Activated CD8-positive, alpha-beta memory T cell treated with anti-CD3 and anti-CD28 coated beads, Interleukin-2, amount 50 U/mL, for 48 hours (primary cell): ENCODE measurements around the gene FAM53A.
"Not testable (repeated sequence)": the region's sequence is repeated elsewhere in the genome, so short reads cannot be mapped to it uniquely, and the experiment has no call there.

Experiments used
- DNase-seq: peaks from one replicate; pipeline ENCODE4 v3.0.0-alpha.2; 2020

Gene FAM53A

DNA sequence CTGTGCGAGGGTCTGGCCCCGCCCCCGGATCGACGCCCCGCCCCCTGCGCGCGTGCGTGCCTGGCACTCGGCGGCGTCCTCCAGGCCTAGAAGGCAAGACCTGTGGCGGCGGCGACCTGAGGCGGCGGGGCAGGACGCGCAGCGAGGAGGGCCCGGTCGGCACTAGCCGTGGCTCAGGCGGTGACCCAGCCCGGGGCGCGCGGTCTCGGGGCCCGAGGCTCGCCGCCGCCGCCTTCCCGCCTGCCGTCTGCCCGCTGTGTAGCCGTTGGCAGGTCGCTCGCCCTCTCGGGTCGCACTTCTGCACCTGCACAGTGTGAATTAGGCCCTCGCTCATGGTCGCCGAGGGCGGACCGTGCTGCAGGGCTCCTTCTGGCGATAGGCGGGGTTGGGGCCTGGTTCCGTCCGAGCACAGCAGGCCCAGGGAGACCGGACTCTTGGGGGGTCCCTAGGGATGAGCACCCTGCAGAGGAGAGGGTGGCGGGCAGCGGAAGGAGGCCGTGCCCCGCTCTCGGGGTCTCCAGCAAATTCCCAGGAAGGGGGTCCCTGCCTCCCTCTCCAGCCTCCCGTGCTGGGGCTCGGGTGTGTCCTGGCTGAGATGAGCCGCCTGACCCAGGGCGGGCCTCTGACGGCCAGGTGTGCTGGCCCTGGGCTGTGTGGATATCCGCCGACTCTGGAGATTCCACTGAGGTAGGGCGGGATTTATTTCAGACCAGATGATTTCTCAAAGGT lies 557 bp upstream of the FAM53A start:
- peak; percentile 99 for DNase-seq

DNA sequence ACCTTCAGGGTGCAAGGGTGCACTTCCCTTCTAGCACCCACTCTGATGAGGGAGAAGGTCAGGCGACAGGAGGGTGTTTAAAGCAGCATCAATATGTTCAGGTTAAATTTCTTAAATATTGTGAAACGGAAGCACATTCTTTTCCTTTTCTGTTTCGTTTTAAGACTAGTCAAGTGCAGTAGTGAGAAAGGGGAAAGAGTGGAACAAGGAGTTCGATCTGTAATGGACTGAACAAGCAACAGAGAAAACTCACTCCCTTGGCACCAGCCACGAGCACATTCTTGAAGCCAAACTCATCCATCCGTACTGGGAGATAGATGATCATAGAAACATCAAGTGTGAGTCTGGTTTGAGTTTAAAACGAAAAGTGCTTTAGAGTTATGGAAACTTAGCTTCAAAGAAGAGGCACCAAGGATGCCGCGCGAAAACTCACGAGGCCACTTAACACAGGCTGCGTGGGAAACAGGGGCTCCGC lies 815 bp downstream of the FAM53A start:
- no peak for DNase-seq

DNA sequence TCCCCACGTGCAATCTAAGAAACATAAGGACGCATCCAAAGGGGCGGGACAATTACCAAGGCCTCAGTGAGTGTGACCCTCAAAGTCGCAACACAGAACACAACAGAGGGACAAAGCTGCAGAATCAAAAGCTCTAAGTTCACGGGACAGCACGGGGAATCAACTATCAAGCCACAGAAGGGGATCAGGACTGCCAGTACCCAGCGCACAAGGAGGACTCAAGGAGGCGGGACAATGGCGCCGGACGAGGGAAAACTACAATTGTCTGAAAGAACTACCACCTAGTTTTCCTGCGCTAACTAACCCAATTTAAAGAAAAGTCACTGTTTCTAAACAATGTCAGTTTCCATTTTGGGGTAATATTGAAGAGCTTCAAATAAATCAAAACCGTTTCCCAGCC lies 1.3 kb downstream of the FAM53A start:
- no peak for DNase-seq

DNA sequence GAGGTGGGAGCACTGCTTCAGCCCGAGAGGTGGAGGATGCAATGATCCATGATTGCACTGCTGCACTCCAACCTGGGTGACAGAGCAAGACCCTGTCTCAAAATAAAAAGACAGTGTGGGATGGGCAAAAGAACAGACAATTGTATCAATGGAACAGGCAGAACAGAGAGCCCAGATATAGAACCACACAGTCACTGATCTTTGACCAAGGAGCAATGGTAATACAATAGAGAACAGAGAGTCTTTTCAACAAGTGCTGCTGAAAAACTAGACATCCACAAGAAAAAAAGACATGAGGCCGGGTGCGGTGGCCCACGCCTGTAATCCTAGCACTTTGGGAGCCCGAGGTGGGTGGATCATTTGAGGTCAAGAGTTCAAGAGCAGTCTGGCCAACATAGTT lies 5.9 kb downstream of the FAM53A start:
- no peak for DNase-seq

DNA sequence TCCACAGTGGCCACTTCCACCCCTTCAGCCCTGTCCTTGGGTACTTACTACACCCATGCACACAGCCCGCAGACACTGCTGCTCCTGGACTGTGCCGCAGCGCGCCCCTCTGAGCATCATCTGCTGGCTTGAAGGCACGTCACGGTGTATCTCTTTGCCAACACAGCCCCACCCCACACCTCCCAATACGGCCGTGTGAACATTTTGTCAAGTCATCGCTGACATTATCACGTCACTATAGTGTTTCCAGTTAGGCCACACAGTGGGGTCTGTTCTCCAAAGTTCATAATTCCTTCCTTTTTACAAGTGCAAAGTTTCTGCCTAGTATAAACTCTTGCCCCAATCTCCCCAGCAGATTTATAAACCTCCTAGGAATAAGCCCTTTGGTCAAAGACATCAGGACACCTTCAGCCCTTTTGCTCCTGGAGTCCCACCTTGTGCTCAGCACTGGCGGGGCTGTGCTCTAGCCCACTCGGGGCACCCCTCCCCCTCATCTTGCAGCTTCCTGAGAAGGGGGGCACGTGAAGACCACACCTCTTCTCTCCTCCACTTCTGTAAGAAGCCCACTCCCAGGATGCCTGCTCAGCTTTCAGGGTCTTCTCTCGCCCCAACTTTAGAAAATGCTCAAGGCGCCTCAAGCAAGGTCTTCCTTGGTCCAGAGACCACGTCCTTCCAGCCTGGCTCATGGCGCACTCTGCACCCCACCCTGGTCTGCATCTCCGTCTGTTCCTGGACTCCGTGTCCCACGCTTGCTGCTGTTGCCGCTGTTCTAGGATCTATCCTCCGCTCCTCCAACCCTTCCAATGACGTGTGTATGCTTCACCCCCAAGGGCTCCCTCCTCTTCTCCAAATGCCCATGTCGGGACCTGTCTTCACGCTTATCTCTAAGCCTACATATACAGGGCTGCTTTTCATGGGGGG lies 7.2 kb downstream of the FAM53A start:
- DNase-seq = no peak

DNA sequence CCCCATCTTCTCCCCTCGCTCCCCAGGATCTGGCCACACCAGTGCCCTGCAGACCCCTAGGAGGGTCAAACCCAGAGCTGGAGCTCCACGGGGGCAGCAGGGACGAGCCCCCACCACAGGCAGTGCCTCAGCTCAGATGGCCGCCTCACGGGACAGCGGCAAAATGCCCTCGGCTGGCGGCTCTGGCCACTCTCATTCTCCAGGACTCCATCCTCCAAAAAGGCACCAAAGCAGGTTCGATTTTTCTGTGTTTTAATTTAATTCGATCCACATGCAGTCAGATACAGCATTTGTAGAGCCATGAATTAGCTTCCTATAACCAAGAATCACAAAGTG lies 8.3 kb downstream of the FAM53A start:
- no peak for DNase-seq

DNA sequence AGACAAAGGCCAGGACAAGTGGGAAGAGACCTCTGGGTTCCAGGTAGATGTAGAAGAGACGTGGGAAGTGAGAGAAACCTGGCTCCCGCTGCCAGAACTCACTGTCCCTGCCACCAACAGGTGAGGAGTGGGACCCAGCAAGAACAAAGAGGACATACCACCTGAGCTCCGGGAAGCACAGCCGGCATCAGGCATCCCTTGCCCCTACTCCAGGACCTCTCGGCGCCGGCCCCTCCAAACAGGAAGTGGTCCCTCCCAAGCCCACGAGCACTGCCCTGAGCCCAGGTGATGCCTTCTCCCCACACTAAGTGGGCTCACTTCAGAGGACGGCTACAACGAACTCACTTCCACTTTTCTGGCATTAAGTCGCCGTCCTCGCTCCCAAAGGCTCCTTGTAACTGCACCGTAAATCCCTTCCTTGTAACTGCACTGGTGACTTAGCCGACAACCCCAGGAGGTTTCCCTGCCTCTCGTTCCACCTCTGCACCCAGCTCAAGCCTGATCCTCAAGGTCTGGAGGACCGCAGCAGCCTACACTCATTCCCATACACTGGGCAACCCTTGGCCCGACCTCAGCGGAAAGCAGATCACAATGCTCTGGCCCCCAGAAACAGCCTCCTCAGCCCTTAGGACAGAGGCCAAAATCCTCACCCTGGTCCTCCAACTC lies 8.8 kb downstream of the FAM53A start:
- no peak for DNase-seq

DNA sequence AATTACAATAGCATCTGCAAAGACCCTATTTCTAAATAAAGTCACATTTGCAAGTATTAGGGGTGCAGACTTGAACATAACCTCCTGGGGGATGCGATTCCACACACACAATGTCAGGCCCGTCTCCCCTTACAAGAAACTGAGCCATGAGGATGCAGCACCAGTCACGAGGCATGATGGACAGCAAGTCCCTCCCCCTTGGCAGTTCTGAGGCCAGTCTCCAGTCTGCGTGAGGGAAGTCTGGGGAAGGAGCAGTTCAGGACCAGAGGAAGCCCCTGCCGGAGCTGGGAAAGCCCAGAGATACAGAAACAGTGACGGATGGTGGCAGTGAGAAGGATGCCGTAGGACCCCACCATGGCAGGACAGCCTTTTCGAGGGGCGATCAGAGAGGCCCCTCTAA lies 9.4 kb downstream of the FAM53A start:
- DNase-seq = no peak

DNA sequence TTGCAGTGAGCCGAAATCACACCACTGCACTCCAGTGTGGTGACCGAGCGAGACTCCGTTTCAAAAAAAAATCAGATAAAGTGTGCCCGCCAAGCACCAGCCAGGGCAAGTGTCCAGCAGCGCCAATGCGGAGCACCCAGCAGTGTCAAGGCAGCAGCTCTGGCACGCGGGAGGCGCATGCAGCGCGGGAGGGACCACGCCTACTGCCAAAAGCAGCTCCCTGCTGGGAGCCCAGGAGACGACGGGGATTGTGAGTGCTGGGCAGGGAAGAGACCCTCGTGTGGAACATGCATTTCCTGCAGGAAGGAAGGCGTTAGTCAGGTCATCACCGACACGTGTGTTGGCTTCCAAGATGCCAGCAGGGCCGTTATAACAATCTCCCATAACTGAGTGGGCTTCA lies 10.4 kb downstream of the FAM53A start:
- DNase-seq = no peak

DNA sequence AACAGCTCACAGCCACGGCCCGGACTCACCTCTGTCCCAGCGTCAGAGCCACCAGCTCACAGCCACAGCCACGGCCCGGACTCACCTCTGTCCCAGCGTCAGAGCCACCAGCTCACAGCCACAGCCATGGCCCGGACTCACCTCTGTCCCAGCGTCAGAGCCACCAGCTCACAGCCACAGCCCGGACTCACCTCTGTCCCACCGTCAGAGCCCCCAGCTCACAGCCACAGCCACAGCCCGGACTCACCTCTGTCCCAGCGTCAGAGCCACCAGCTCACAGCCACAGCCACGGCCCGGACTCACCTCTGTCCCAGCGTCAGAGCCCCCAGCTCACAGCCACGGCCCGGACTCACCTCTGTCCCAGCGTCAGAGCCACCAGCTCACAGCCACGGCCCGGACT lies 13.1 kb downstream of the FAM53A start:
- not testable (repeated sequence) for DNase-seq

DNA sequence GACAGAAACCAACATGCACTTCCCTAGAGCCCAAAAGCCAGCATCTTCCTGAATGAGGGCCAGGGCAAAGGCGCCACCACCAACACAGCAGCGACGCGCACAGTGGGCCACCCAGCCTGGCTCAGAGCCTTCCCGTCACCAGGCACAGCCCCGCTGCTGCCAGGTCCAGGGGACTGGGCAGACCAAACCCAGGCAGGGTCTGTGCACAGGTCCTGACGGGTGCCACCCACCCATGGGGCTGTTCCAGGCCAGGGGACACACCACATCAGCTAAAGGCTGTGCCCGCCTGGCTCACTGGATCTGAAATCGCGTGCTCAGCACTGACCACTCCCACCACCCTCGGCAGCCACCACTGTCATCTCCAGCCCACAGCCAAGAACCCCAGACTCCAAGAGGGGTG lies 13.8 kb downstream of the FAM53A start:
- no peak for DNase-seq

DNA sequence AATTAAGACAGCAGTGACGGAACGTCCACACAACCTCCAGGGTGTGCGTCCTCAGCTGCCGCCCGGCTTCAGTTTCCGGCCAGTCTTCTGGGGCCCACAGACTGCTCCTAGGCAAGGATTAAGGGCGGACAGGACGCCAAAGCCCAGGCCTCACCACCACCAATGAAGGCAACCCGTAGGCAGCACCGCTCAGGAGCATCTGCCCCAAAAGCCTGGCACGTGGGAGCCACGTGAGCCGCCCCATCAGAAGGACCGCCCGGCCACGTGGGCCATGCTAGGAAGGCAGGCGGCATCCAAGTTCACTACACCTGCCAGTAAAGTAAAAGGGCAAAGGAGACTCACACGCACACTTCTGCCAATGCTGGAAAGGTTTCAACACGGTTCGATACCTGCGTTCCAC lies 14.3 kb downstream of the FAM53A start:
- DNase-seq = no peak

DNA sequence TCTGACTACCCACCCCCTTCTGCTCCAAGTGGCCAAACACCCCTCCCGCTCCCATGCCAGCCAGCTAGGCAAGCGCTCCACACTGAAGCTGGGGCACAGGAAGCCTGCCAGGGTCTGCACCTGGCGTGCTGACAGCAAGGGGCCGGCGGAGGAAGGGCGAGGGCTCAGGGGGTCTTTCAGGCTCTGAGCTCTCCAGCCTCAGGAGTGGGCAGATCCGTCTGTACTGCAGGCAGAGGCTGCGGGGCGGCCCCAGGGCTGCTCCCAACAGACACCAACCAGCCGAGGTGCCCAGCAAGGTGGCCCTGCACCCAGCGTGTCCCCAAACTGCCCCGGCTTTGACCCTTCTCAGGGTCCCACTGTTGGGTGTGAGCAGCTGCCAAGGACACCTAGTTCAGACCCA lies 14.8 kb downstream of the FAM53A start:
- no peak for DNase-seq

DNA sequence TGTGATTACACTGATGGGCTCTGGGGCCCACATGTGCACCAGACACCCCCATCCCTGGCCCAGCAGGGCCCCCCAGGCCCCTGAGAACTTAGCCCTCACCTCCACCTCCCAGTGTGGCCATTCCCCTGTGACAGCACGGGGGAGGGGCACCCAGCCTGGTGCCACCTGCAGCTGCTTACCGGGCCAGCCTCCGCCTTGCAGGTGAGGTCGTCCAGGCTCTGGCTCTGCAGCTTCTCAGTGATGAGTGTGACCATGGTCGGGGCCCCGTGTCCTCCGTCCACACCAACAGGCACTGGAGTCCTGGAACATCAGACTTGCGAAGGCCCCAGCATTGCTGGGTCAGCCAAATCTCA lies 15.6 kb downstream of the FAM53A start:
- no peak for DNase-seq

DNA sequence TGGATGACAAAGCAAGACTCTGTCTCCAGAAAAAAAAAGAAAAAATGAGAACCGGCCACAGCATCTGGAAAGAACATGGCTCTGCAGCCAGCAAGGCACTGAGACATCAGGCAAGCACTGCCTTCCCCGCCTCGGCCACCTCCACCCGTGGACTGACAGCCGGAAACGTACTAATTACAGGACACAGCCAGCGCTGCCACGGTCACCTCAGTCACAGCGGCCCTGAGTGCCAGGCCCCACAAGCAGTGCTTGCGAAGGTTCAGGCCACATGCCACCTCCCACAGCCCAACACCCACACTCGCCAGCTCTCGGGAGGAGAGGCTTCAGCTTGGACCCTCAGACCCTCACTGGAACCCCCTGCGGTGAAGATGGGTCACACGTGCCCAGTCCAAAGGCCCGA lies 16.8 kb downstream of the FAM53A start:
- DNase-seq = no peak

DNA sequence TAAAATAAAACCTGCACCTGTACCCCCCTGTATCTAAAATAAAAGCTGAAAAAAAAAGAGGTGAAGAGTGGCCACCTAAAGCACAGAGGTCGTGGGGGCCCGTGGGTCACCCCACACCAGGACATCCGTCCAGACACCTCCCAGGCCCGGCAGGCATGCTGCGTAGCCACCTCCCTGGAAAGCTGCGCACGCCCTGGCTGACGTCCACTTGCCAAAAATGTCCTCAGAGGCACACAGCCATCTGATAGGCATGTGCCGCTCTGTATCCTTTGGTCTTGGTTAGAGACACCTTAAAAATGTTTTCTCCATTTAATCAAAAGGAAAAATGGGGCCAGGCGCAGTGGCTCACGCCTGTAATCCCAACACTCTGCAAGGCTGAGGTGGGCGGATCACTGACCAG lies 17.7 kb downstream of the FAM53A start:
- DNase-seq = no peak

DNA sequence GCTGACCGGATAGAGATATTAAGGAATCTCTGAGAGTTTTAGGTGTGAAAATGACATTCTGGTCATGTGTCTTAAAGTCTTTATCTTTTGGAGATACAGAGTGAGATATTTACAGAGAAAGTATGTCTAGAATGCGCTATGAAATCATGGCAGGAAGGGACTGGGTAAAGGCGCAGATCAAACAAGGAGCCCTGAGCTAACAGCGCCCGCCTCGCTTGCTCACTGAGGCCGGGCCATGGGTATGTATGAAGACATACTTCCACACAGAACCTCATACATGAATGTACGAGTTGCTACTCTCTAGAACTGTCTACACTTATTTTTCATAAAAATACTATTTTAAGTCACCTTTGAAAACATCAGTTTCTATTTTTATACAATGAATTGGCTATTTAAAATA lies 20.0 kb downstream of the FAM53A start:
- no peak for DNase-seq

DNA sequence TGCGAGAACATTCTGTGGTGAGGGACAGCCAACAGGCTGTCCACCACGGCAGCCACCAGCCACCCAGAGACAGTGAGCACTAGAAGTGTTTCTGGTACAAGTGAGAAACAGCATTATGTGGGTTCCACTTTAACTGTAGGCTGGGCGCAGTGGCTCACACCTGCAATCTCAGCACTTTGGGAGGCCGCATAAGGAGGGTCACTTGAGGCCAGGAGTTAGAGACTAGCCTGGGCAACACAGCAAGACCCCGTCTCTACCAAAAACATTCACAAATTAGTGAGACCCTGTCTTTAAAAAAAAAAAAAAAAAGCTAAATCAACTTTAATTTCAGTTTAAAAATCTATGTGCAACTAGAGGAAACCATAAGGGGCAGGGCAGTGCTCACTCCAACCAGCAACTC lies 20.6 kb downstream of the FAM53A start:
- DNase-seq = no peak

DNA sequence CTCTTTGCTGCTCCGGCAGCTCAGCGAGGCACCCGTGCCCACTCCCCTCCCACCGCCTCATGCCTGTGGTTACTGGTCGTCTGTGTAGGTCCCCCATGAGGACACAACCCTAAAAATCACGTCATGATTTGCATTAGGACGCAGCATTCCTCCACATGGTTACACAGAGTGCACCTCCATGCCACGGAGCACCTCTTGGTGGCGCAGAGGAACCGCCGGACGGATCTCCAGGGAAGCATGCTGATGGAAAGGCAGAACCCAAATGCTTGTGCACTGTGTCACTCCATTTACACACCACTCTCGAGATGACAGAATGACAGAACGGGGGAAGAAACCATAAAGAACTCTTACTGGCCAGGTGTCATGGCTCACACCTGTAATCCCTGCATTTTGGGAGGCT lies 22.4 kb downstream of the FAM53A start:
- no peak for DNase-seq

DNA sequence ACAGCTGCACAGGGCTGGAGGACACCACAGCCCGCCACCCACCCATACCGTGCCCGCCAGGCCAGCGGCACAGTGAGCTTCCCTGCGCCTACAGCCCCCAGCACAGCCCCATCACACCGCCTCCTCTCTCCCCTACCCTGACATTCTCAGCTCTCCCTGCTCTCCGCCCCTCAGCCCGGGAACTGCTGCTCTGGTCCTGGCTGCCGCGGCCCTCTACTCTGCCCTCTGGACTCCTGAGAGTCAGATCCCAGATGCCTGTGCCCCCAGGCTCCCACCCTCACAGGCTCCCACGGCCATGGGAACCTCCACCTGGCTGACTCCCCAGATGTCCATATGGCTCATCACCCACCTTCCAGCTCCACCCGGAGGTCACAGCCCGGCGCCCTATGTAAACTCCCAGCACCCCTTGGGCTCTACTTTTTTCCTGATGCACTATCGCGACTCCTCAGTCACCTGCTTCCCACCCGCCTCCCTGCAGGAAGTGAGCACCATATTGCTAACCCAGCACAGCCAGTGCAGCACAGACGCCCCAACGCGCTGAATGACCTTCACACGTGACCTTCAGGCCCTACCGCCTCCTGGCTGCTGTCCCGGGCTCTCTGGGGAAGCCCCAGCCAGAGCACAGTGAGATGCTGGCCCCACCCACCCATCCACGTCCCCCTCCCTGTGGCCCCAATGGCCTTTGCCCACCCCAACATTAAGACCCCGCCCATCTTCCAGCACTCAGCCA lies 23.0 kb downstream of the FAM53A start:
- DNase-seq = no peak

DNA sequence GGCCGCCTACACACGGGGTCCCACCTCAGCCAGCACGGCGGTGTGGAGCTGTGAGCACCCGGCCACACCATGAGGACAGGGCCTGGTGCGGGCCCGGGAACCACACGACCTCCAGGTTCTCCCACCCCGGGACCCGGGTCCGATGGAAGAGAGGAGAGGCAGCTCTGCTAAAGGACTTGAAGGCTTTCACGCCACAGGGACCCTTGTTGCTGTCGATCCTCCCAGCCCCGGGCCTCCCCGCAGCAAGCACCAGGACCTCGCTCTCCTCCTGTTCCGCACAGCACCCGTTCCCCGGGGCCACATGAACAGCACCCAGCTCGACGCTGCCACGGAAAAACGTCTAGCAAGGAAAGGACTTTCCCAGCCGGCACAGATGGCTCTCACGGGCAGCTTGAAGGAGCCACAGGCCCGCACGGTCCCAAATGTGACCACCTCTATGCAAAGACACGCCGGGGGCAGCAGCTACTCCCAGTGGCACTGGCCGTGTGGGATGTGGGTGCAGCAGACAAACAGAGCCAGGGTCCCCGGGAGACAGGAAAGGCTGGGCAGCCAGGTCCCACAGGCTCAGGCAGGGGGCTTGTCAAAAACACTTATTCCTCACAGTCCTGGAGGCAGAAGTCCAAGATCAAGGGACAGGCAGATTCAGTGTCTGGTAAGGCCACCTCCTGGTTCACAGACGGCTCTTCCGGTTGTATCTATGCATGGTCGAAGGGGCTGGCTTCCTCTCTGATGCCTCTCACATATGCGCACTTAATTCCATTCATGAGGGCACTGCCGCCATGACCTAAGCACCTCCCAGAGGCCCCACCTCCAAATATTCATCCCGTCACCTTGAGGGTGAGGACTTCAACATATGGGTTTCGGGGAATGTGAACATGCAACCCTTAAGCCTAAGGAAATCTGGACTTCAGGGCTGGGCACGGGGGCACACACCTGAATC lies 24.7 kb downstream of the FAM53A start:
- DNase-seq = no peak

DNA sequence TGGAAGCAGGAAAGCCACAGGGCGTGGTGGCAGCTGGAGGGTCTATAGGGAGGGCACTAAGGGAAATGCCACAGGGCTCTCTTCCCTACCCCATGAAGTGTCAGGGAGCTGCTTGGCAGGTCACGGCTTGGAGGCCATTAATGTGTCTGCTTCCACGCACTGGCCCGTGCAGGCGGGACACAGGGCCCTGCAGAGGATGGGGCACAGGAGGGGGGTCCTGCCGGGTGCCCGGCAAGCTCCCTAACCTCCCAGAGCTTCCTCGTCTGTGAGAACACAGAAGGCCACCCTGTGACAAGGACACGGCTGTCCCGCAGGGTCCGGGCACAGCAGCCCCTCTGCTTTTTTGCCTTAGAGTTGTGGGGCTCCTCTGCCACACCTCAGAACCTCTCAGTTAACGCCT lies 25.5 kb downstream of the FAM53A start:
- no peak for DNase-seq
